GM19193 (cell line): ENCODE data around the gene HTR3B.

Experiments used
- POLR2A ChIP-seq: IDR thresholded peaks from 4 replicates; pipeline ENCODE4 v1.6.1; 2011; ENCODE audit not compliant: insufficient read depth, insufficient read length; ENCODE audit errors: extremely low read depth

HTR3B gene

GRCh38 chr11:113908098-113908497 lies 3.5 kb downstream of the HTR3B start:
- no peak for TF ChIP-seq POLR2A

DNA sequence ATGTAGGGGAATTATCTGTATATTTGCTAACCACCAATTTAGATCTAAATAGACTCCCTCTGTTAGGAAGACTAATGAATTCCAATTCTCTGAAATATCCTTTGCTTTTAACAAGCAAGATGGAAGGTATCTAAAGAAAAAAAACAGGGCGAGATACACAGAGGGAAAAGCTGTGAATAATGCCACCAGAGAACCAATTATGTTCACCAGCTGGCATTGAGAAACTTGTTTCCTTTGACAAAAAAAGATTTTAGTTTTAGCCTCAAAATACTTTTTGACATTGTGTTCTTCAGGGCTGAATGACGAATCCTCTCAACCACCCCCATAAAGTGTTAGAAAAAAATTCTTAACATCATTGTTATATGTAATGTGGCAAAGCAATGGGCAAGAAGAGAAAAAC lies 19.0 kb downstream of the HTR3B start:
- TF ChIP-seq POLR2A = no peak

DNA sequence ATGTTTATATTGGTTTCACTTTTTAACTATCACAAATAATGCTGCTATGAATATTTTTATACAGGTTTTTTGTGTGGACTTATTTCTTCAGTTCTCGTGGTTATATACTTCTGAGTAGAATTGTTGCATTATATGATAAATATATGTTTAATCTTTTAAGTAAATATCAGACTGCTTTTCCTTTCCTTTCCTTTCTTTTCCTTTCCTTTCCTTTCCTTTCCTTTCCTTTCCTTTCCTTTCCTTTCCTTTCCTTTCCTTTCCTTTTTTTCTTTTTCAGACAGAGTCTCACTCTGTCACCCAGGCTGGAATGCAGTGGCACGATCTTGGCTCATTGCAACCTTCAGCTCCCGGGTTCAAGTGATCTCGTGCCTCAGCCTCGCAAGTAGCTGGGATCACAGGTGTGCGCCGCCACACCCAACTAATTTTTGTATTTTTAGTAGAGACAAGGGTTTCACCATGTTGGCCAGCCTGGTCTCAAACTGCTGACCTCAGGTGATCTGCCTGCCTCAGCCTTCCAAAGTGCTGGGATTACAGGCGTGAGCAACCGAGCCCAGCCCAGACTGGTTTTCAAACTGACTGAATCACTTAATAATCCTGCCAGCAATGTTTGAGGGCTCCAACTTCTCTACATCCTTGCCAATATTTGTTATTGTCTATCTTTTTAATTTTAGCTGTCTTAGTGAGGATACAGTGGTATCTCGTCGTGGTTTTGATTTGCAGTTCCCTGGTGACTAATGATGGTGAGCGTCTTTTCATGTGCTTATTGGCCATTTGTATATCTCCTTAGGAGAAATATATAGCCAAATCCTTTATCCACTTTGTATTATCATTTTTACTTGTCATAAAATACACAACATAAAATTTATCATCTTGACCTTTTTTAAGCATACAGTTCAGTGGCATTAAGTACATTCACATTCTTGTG lies 21.9 kb downstream of the HTR3B start:
- no peak for TF ChIP-seq POLR2A

DNA sequence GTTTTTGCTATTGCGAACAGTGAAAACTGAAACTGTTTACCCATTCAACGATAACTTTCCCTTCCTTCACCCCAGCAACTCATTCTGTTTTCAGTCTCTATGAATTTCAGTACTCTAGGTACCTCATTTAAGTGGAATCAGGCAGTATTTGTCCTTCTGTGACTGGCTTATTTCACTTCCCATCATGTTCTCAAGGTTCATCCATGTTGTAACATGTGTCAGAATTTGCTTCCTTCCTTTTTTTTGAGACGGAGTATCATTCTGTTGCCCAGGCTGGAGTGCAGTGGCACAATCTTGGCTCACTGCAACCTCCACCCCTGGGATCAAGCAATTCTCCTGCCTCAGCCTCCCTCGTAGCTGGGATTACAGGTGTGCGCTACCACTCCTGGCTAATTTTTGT lies 23.7 kb downstream of the HTR3B start:
- TF ChIP-seq POLR2A = no peak

DNA sequence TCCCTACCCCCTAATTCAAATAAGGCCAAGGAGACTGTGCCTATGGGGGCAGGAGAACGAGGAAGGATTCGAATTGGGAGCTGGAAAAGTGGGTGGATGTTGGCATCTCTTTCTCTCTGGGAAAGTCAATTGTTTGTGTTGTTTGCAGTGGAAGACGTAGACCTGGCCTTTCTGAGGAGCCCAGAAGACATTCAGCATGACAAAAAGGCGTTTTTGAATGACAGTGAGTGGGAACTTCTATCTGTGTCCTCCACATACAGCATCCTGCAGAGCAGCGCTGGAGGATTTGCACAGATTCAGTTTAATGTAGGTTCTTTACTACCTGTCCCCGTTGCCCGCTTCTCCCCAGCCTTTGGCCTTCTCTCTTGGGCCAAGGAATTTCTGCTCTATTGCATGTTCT lies 28.2 kb downstream of the HTR3B start:
- TF ChIP-seq POLR2A = no peak

DNA sequence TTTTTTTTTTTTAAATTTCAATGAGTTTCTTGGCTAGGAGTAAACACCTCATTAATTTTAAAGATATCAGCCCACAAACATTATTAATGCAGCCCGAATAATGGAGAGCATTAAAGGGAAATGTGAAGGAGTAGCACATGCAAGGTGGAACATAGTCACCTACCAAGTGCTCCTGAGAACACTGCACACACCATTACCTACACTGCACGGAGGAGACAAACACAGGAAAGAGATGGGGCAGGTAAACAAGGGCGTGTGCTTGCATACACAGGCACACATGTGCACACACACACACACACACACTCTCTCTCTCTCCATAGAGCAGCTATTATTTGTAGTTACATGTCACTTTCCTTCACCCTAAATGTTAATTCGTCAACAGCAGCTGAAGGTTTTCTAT lies 30.2 kb downstream of the HTR3B start:
- TF ChIP-seq POLR2A = no peak

GRCh38 chr11:113935858-113936257 lies 31.3 kb downstream of the HTR3B start:
- no peak for TF ChIP-seq POLR2A

- TF ChIP-seq POLR2A = no peak
Observed at GRCh38 chr11:113937918-113938317, 33.3 kb downstream of the HTR3B start.

- no peak for TF ChIP-seq POLR2A
Observed at GRCh38 chr11:113942256-113942655, 37.7 kb downstream of the HTR3B start.

DNA sequence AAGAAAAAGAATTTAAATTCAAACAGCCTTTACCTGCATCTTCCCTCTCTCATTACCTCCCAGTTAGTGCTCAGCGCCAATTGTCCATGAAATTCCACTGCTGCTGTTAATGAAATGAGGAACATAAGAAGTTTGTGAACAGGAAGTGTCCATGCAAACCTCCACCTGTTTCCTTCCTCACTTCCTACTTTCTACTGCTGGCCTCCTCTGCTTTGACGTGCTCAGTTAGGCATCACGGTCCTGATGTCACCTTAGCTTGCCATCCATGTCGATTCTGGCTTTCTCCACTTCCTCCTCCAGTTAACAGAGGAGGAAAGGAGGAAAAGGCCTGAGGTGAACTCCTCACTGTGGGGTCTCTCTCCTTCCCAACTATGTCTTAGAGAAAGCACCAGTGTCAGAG lies 43.4 kb downstream of the HTR3B start:
- no peak for TF ChIP-seq POLR2A

DNA sequence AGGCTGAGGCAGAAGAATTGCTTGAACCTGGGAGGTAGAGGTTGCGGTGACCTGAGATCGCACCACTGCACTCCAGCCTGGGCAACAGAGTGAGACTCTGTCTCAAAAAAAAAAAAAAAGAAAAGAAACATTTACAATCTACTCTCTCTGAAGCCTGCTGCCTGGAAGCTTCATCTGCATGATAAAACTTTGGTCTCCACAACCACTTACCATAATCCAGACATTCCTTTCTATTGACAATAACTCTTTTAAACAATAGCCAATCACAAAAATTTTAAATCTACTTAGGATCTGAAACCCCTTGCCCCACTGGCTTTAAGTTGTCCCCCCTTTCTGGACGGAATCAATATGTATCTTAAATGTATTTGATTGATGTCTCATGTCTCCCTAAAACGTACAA lies 45.3 kb downstream of the HTR3B start:
- no peak for TF ChIP-seq POLR2A

- no peak for TF ChIP-seq POLR2A
Observed at GRCh38 chr11:113951537-113951936, 46.9 kb downstream of the HTR3B start.

GRCh38 chr11:113952070-113952469 lies 47.5 kb downstream of the HTR3B start:
- TF ChIP-seq POLR2A = no peak

- no peak for TF ChIP-seq POLR2A
Observed at GRCh38 chr11:113952588-113952987, 48.0 kb downstream of the HTR3B start.

GRCh38 chr11:113954235-113954634 lies 49.6 kb downstream of the HTR3B start:
- TF ChIP-seq POLR2A = no peak

DNA sequence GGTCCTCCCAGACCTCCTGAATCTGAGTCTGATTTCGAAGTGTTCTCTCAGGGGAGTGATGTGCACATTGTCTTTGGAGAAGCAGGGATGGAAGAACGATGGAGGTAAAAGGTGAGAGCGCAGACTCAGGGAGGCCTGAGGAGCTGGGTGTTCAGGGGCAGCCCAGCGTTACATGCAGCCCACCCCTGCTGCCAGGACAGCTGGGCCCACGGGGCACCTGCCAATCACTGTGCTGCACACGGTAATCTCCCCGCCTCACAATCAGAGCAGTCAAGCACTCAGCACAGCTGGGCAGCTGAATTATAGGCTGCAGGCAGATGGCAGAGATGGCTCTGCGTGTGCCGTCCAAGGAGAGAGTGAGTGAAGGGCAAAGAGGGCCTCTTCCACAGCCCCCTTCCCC lies 52.4 kb downstream of the HTR3B start:
- no peak for TF ChIP-seq POLR2A
